DOHH2 (cell line): Measurements from ENCODE around the gene ITPR2.

Experiments
- H3F3A ChIP-seq: fragments of 200-600 bp; sonication (generic), shearing (Covaris generic); 2 replicates; pipeline ENCODE4 v1.6.0; 2016; ENCODE audit warnings: antibody characterized with exemption, mild to moderate bottlenecking; ENCODE audit not compliant: control insufficient read depth, insufficient read depth
- H3K27ac ChIP-seq: fragments of 200-600 bp; sonication (generic); 2 replicates; pipeline ENCODE4 v1.5.1; 2014; ENCODE audit warnings: low read depth, mild to moderate bottlenecking, low read length, moderate library complexity
- H3K27me3 ChIP-seq: fragments of 200-600 bp; sonication (generic); 2 replicates; pipeline ENCODE4 v1.6.1; 2014; ENCODE audit warnings: mild to moderate bottlenecking, low read length, mixed read lengths; ENCODE audit not compliant: control insufficient read depth
- H3K36me3 ChIP-seq: fragments of 200-600 bp; sonication (generic); 2 replicates; pipeline ENCODE4 v1.6.1; 2014; ENCODE audit warnings: mild to moderate bottlenecking, low read length, moderate library complexity, mixed read lengths; ENCODE audit not compliant: control insufficient read depth
- H3K4me1 ChIP-seq: fragments of 200-600 bp; sonication (generic); 2 replicates; pipeline ENCODE4 v1.6.1; 2014; ENCODE audit warnings: mild to moderate bottlenecking, low read length, mixed read lengths; ENCODE audit not compliant: control insufficient read depth
- H3K4me2 ChIP-seq: fragments of 200-600 bp; sonication (generic); 2 replicates; pipeline ENCODE4 v1.6.0; 2014; ENCODE audit warnings: mild to moderate bottlenecking, low read length, moderate library complexity
- H3K4me3 ChIP-seq: fragments of 200-600 bp; sonication (generic); 2 replicates; pipeline ENCODE4 v1.5.1; 2014; ENCODE audit warnings: mild to moderate bottlenecking, low read length, mixed read lengths
- H3K79me2 ChIP-seq: fragments of 200-600 bp; sonication (generic); 2 replicates; pipeline ENCODE4 v1.6.1; 2014; ENCODE audit warnings: mild to moderate bottlenecking, low read length, mixed read lengths; ENCODE audit not compliant: control insufficient read depth
- H3K9me2 ChIP-seq: fragments of 200-600 bp; sonication (generic); replicated peaks from 2 replicates; pipeline ENCODE4 v1.6.1; 2014; ENCODE audit warnings: mild to moderate bottlenecking, low read length, mixed read lengths; ENCODE audit not compliant: control insufficient read depth
- H3K9me3 ChIP-seq: fragments of 200-600 bp; sonication (generic); 2 replicates; pipeline ENCODE4 v1.6.1; 2014; ENCODE audit warnings: antibody characterized with exemption, low read length, mixed read lengths; ENCODE audit not compliant: control insufficient read depth, insufficient read depth
- H4K20me1 ChIP-seq: fragments of 200-600 bp; sonication (generic); 2 replicates; pipeline ENCODE4 v1.6.0; 2014; ENCODE audit warnings: low read depth, mild to moderate bottlenecking, antibody characterized with exemption, low read length, moderate library complexity; ENCODE audit not compliant: control insufficient read depth, insufficient read depth
- CTCF ChIP-seq: fragments of 200-600 bp; sonication (generic); IDR thresholded peaks from one replicate; pipeline ENCODE4 v1.5.1; 2014; ENCODE audit warnings: antibody characterized with exemption, mild to moderate bottlenecking, low read depth, low read length; ENCODE audit not compliant: poor library complexity, severe bottlenecking
- EZH2phosphoT487 ChIP-seq: fragments of 200-600 bp; sonication (generic); IDR thresholded peaks from 2 replicates; pipeline ENCODE4 v1.6.1; 2017; ENCODE audit warnings: borderline replicate concordance, mild to moderate bottlenecking, antibody characterized with exemption, low read length, moderate library complexity, mixed read lengths

The ITPR2 gene

DNA sequence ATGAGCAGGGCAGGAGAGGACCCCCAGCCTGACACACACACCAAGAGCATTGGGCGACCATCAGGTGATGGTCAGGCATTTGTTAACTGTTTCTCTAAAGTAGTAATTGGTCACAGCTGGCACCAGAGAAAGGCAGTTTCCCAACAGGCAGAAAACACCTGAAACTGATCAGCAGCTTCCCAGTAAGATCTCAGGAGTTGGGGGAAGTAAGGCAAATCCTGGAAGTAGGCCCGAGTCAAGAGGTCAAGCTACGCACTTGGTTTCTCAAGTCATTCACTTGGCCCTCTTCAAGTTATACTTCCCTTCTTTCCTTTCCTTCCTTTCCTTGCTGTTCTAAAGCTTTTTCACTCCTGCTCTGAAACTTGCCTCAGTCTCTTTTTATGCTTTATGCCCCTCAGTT is 501.9 kb downstream of the ITPR2 start:
- H3K27ac ChIP-seq, result no peak overlapping the region
- no peaks in the 10 kb centered on the region for H3K36me3 ChIP-seq
- H3K4me3 ChIP-seq, result no peak overlapping the region
- H4K20me1 ChIP-seq, result no peaks in the 10 kb centered on the region
- no peaks in the 10 kb centered on the region for H3K79me2 ChIP-seq
- no peaks in the 10 kb centered on the region for H3K9me3 ChIP-seq
- H3K27me3 ChIP-seq, result no peaks in the 10 kb centered on the region
- no peak overlapping the region for H3K4me2 ChIP-seq
- no peaks in the 10 kb centered on the region for H3K9me2 ChIP-seq
- TF ChIP-seq CTCF, result no peak
- TF ChIP-seq EZH2phosphoT487, result no peak
- peaks cover 22% of the 10 kb centered on the region for H3F3A ChIP-seq
- peaks cover 45% of the 10 kb centered on the region for H3K4me1 ChIP-seq

GRCh38 chr12:26327975-26328644 is 504.9 kb downstream of the ITPR2 start:
- Histone ChIP-seq H3K4me1 (peaks cover 55% of the 10 kb centered on the region), H3K4me3 (peak overlapping the region; percentile 55), H3K4me2 (peak overlapping the region; percentile 66), H3K9me3 (no peaks in the 10 kb centered on the region), H3K79me2 (no peaks in the 10 kb centered on the region), H3K27ac (peak overlapping the region; percentile 88), H3K9me2 (no peaks in the 10 kb centered on the region), H3K36me3 (no peaks in the 10 kb centered on the region), H4K20me1 (no peaks in the 10 kb centered on the region), H3F3A (peaks cover 22% of the 10 kb centered on the region), H3K27me3 (no peaks in the 10 kb centered on the region)
- TF ChIP-seq EZH2phosphoT487, result no peak
- TF ChIP-seq CTCF, result no peak

- H3K9me3 ChIP-seq, result no peaks in the 10 kb centered on the region; the same call in 1 of the 2 replicates
- peaks cover 61% of the 10 kb centered on the region for H3K4me1 ChIP-seq
- H3F3A ChIP-seq, result peaks cover 22% of the 10 kb centered on the region
- no peaks in the 10 kb centered on the region for H3K27me3 ChIP-seq
- H3K79me2 ChIP-seq, result no peaks in the 10 kb centered on the region
- no peak overlapping the region for H3K4me2 ChIP-seq
- H3K27ac ChIP-seq, result no peak overlapping the region
- no peaks in the 10 kb centered on the region for H4K20me1 ChIP-seq
- no peak overlapping the region for H3K4me3 ChIP-seq
- H3K36me3 ChIP-seq, result peaks cover 5% of the 10 kb centered on the region
- no peaks in the 10 kb centered on the region for H3K9me2 ChIP-seq
- no peak for TF ChIP-seq CTCF
- TF ChIP-seq EZH2phosphoT487, result no peak
Observed at GRCh38 chr12:26323673-26324072, 509.3 kb downstream of the ITPR2 start.
